ENCODE measurements around the gene PHYKPL. TPM values are rescaled to one million over a fixed set of nuclear protein-coding genes. Genes with fewer than 3 reads are reported as not detected.

PHYKPL gene
- total RNA-seq, 4 donors from 2014 or later = 29.3 to 45.7 (median 31.8) TPM

DNA sequence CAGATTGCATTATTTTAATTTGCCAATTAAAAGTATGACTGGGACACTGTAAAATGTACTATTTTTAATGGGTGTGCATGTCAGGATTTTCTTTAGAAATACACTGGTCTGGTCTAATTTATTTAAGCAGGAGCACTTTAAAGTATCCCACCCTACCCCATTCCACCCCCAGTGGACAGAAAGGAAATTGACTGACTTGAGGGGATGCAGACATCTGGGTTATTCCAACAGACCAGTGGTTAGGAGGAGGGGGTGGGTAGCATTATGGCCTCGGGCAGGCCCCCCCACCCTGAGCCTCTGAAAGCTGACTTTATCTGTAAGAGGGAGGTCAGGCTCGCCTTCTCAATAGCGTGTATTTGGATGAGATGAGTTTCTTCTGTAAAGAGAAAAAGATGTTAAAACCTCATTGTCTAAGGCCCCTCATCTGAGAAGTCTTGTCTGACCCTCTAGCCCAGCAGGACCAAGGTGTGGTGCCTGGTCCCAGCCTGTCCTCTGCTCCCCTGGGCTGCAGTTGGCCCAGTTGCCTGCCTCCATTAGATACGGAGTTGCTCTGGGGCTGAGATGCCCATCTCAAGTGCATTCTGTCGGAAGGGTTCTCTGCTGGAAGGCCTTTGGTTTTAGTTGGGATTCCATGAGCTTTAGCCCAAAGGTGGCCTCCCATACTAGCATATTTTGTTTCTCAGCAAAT, 23.9 kb downstream of the PHYKPL start:
- no peak overlapping the region for H3K4me3 ChIP-seq (ENCODE audit: low read depth, poor library complexity, severe bottlenecking)
- no peak for TF ChIP-seq POLR2A (IDR thresholded peaks at IDR 0.05)
- TF ChIP-seq, protein P1, sequence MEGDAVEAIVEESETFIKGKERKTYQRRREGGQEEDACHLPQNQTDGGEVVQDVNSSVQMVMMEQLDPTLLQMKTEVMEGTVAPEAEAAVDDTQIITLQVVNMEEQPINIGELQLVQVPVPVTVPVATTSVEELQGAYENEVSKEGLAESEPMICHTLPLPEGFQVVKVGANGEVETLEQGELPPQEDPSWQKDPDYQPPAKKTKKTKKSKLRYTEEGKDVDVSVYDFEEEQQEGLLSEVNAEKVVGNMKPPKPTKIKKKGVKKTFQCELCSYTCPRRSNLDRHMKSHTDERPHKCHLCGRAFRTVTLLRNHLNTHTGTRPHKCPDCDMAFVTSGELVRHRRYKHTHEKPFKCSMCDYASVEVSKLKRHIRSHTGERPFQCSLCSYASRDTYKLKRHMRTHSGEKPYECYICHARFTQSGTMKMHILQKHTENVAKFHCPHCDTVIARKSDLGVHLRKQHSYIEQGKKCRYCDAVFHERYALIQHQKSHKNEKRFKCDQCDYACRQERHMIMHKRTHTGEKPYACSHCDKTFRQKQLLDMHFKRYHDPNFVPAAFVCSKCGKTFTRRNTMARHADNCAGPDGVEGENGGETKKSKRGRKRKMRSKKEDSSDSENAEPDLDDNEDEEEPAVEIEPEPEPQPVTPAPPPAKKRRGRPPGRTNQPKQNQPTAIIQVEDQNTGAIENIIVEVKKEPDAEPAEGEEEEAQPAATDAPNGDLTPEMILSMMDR (IDR thresholded peaks at IDR 0.05) = no peak
- intact Hi-C loops (cut with DNase I; ENCODE audit: low total_unique reads) = no loop called here
- 74 to 83% methylated on average over 5 of the region's 5 CpGs for WGBS, 2 donors
- no peak for DNase-seq (ENCODE audit: low spot score in 2 of 2)

- H3K4me3 ChIP-seq (ENCODE audit: low read depth, poor library complexity, severe bottlenecking) = no peak overlapping the region
- WGBS, 2 donors = 25 to 40% methylated on average over 1 of the region's 1 CpG
- DNase-seq (ENCODE audit: low spot score in 2 of 2) = no peak
- TF ChIP-seq, protein P1 (IDR thresholded peaks at IDR 0.05) = no peak
- TF ChIP-seq POLR2A (IDR thresholded peaks at IDR 0.05) = no peak
- intact Hi-C loops (cut with DNase I; ENCODE audit: low total_unique reads) = no loop called here
These were observed 24.7 kb downstream of the PHYKPL start for GRCh38 chr5:178207917-178208280.

GRCh38 chr5:178207183-178207916, 25.3 kb downstream of the PHYKPL start:
- DNase-seq (ENCODE audit: low spot score in 2 of 2) = no peak
- intact Hi-C loops (cut with DNase I; ENCODE audit: low total_unique reads) = no loop called here
- no peak overlapping the region for H3K4me3 ChIP-seq (ENCODE audit: low read depth, poor library complexity, severe bottlenecking)
- TF ChIP-seq, protein P1 (IDR thresholded peaks at IDR 0.05) = no peak
- no peak for TF ChIP-seq POLR2A (IDR thresholded peaks at IDR 0.05)
- WGBS, 2 donors = 62 to 67% methylated on average over 5 of the region's 5 CpGs

DNA sequence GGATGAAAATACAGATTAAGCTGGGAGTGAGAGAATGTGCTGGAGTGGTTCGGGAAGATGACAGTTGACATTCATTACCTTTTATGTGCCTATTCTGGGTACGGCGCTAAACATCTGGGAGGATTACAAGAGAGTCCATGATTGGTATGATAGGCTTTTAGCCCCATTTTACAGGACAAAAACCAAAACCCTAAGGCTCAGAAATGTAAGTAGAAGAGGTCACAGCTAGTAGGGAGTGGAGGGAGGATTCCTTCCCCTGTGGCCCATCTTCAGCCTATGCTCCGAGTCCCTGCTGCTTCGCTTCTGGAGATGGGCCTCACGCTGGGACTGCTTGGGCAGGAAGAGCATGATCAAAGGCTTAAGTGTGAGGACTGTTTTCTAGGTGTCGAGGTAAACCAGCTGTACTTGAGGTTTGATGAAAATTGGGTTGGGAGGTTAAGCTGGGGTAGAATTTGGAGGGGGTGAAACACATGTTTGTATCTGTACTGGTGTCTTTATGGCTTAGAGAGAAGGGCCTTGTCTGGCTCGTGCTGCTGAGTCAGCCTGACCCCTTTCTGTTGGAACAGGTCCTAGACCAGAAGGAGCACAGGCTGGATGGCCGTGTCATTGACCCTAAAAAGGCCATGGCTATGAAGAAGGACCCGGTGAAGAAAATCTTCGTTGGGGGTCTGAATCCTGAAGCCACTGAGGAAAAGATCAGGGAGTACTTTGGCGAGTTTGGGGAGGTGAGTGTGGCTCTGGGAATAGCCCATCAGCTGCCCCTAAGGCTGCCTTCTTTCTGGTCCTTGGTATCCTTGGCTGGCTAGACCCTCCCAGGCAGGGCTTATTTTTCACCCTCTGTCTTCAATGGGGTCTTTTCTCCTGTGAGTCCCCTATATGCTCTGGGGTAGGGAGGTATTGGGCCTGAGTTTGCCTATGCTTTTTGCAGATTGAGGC, 26.2 kb downstream of the PHYKPL start:
- intact Hi-C loops (cut with DNase I; ENCODE audit: low total_unique reads) = no loop called here
- whole genome bisulfite sequencing, 2 donors = 52 to 53% methylated on average over 12 of the region's 12 CpGs
- no peak overlapping the region for H3K4me3 ChIP-seq (ENCODE audit: low read depth, poor library complexity, severe bottlenecking)
- DNase-seq (ENCODE audit: low spot score in 2 of 2) = no peak
- TF ChIP-seq, protein P1 (IDR thresholded peaks at IDR 0.05) = no peak
- no peak for TF ChIP-seq POLR2A (IDR thresholded peaks at IDR 0.05)

DNA sequence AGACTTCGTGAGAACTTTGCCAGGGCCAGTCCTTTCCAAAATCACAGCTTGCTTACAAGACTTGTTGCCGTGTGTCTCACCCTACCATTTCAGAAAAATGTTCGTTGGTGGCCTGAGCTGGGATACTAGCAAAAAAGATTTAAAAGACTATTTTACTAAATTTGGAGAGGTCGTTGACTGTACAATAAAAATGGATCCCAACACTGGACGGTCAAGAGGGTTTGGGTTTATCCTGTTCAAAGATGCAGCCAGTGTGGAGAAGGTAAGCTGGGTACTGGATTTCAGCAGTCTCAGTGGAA, 26.9 kb downstream of the PHYKPL start:
- intact Hi-C loops (cut with DNase I; ENCODE audit: low total_unique reads) = no loop called here
- H3K4me3 ChIP-seq (ENCODE audit: low read depth, poor library complexity, severe bottlenecking) = peak overlapping the region; percentile 97
- TF ChIP-seq, protein P1 (IDR thresholded peaks at IDR 0.05) = no peak
- no peak for TF ChIP-seq POLR2A (IDR thresholded peaks at IDR 0.05)
- WGBS, 2 donors = 8 to 13% methylated on average over 5 of the region's 5 CpGs
- DNase-seq (ENCODE audit: low spot score in 2 of 2) = no peak
